Measurements from ENCODE around the gene PLSCR4.
"Not testable (repeated sequence)": the region's sequence is repeated elsewhere in the genome, so short reads cannot be mapped to it uniquely, and the experiment has no call there.

The PLSCR4 gene, protein sequence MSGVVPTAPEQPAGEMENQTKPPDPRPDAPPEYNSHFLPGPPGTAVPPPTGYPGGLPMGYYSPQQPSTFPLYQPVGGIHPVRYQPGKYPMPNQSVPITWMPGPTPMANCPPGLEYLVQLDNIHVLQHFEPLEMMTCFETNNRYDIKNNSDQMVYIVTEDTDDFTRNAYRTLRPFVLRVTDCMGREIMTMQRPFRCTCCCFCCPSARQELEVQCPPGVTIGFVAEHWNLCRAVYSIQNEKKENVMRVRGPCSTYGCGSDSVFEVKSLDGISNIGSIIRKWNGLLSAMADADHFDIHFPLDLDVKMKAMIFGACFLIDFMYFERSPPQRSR

DNA sequence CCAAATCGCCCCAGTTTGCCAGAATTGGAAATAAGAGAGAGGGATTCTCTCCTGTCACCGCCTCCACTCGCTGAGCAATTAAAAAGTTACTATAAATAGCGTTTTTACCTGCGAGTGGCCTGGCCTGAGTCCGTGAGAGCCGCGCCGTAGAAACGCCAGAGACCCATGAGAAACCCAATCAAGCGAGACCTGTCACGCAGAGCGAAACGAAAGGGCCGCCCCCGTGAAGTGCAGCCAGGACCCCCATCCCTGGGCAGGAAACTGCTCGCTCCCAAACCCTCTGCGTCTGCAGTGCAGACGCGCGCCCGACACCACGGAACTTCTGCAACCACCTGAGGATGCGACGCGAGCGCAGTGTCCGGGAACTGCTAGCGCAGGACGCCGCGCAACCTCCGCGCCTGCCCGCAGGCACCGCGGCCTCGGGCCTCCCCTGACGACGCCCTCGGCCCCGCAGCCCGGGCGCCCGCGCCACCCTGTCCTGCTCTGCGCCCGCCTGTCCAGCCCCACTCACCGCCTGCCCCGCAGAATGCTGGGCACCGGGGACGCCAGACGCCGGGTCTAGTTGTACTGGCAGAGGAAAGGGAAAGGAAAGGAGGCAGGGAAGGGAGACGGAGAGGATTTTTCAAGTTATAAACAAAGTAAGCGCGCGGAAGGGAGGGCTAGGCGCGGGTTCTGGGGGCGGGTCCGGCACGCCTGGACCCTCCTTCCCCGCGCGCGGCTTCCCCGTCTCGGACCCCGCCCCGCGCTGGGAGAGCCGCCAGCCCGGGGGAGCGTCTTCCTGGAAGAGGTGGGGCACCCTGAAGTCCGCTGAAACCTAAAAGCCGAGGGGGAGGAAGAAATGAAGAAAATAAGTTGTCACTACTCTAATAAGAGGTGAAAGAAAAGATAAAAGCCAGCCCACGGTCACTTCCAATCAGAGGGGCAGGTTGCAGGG is at the start of gene PLSCR4:
PLSCR4 (minus strand) TSS at position 657 of the 934 bp plus-strand sequence. CDS start 29,034 bp downstream, outside the sequence.
- peak; percentile 57 for DNase-seq
- H3K9me3 ChIP-seq (ENCODE audit: severe bottlenecking) = no peaks in the 10 kb centered on the region

DNA sequence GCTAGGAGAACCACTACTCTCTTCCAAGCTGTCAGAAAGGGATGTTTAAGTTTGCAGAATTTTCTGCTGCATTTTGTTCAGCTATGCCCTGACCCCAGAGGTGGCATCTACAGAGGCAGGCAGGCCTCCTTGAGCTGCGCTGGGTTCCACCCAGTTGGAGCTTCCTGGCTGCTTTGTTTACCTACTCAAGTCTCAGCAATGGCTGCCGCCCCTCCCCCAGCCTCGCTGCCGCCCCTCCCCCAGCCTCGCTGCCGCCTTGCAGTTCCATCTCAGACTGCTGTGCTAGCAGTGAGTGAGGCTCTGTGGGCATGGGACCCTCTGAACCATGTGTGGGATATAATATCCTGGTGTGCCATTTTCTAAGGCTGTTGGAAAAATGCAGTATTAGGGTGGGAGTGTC is 42.5 kb upstream of the PLSCR4 start:
- not testable (repeated sequence) for H3K27ac ChIP-seq; DNase-seq; H3K36me3 ChIP-seq; H3K9me3 ChIP-seq (ENCODE audit: severe bottlenecking); H3K4me3 ChIP-seq (ENCODE audit: low read depth, low read length); H3K27me3 ChIP-seq (ENCODE audit: insufficient read depth, low read depth, severe bottlenecking)

More for the DNA sequence above, at the start of gene PLSCR4:
- Histone ChIP-seq H3K36me3 (no peaks in the 10 kb centered on the region), H3K27me3 (ENCODE audit: insufficient read depth, low read depth, severe bottlenecking) (no peaks in the 10 kb centered on the region), H3K4me3 (ENCODE audit: low read depth, low read length) (peak within 1 kb of the TSS; percentile 71), H3K27ac (peak within 1 kb of the TSS; percentile 24; the same call in 1 of the 2 replicates)
- TF ChIP-seq, protein P1, sequence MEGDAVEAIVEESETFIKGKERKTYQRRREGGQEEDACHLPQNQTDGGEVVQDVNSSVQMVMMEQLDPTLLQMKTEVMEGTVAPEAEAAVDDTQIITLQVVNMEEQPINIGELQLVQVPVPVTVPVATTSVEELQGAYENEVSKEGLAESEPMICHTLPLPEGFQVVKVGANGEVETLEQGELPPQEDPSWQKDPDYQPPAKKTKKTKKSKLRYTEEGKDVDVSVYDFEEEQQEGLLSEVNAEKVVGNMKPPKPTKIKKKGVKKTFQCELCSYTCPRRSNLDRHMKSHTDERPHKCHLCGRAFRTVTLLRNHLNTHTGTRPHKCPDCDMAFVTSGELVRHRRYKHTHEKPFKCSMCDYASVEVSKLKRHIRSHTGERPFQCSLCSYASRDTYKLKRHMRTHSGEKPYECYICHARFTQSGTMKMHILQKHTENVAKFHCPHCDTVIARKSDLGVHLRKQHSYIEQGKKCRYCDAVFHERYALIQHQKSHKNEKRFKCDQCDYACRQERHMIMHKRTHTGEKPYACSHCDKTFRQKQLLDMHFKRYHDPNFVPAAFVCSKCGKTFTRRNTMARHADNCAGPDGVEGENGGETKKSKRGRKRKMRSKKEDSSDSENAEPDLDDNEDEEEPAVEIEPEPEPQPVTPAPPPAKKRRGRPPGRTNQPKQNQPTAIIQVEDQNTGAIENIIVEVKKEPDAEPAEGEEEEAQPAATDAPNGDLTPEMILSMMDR (IDR thresholded peaks at IDR 0.05; ENCODE audit: low read depth, low read length) = no peak

DNA sequence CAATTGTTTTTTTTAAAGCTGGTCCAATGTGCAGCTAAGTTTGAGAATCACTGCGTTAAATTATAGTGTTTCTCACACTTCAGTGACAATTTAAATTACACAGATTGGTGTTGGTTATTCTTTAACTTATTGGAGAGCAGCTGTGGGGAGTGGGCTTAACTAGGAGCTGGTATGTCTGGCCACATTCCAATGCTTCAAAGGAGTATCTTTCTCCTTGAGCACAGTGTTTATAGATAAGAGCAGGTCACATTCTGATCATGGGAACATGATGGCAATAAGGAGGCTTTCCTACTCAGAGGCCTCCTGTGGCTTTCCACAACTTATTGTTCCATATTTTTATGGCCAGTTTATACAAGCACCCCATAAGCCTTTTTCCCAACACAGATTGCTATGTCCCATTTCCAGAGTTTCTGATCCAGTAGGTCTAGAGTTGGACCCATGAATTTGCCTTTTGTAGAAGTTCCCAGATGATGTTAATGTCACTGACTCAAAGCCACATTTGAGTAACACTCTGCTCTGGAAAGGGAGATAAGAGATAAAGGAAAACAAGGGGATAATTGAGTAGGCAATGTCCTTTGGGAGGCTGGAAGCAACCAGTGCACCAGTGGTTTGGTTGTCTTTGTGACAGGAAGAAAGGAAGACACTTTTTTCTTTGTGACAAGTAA is 33.0 kb upstream of the PLSCR4 start:
- TF ChIP-seq, protein P1 (IDR thresholded peaks at IDR 0.05; ENCODE audit: low read depth, low read length) = no peak
- H3K4me3 ChIP-seq (ENCODE audit: low read depth, low read length) = no peak overlapping the region
- no peak for DNase-seq

DNA sequence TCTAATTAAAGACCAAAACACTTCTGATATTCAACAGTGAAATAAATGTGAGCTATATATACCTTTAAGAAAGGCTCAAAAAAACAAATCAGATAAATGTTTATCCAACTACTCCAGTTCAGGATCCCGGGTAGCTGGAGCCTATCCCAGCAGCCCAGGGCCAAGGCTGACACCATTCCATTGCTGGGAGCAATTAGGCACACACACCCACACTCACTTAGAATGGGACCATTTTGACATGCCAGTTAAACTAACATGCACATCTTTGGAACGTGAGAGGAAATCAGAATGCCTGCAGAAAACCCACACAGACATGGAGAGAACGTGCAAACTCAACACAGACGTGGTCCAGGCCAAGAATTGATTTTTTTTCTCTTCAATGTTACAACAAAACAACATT is 30.0 kb upstream of the PLSCR4 start:
- Histone ChIP-seq H3K36me3 (no peaks in the 10 kb centered on the region), H3K9me3 (ENCODE audit: severe bottlenecking) (no peaks in the 10 kb centered on the region), H3K27ac (no peak overlapping the region), H3K4me3 (ENCODE audit: low read depth, low read length) (no peak overlapping the region), H3K27me3 (ENCODE audit: insufficient read depth, low read depth, severe bottlenecking) (no peaks in the 10 kb centered on the region)
- TF ChIP-seq, protein P1 (IDR thresholded peaks at IDR 0.05; ENCODE audit: low read depth, low read length) = no peak
- no peak for DNase-seq

More for the DNA sequence above, 33.0 kb upstream of the PLSCR4 start:
- Histone ChIP-seq H3K36me3 (no peaks in the 10 kb centered on the region), H3K27ac (no peak overlapping the region), H3K9me3 (ENCODE audit: severe bottlenecking) (no peaks in the 10 kb centered on the region), H3K27me3 (ENCODE audit: insufficient read depth, low read depth, severe bottlenecking) (no peaks in the 10 kb centered on the region)

DNA sequence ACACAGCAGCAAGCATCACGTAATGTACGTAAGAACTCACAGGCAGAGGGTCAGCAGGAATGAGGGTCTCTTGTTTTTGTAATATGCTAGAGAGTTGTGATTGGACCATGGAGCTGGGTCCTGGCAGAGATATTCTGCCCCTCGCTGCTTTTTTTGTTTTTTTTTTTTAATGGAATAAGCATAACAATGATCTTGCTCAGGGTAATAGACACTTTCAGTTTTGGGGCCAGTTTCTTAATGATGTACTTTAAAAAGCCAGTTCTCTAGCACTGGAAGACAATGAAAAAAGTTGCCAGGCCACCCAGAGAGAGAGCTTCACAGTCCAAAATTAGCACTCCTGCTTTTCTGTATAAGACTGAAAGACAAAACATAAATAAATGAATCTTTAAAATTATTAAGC is 29.0 kb upstream of the PLSCR4 start:
- DNase-seq = no peak
- Histone ChIP-seq H3K9me3 (ENCODE audit: severe bottlenecking) (no peaks in the 10 kb centered on the region), H3K4me3 (ENCODE audit: low read depth, low read length) (no peak overlapping the region)

More for the DNA sequence above, 29.0 kb upstream of the PLSCR4 start:
- Histone ChIP-seq H3K36me3 (no peaks in the 10 kb centered on the region), H3K27me3 (ENCODE audit: insufficient read depth, low read depth, severe bottlenecking) (no peaks in the 10 kb centered on the region), H3K27ac (no peak overlapping the region)
- TF ChIP-seq, protein P1 (IDR thresholded peaks at IDR 0.05; ENCODE audit: low read depth, low read length) = no peak

Data from WERI-Rb-1 (cell line).